GM19452 (cell line): Measurements from ENCODE around the gene NPAS2.

Source experiments
- ATAC-seq: cut with Tn5 transposase; IDR thresholded peaks from one replicate; pipeline ENCODE4 v1.9.1; 2021; ENCODE audit not compliant: unreplicated experiment

The NPAS2 gene

GRCh38 chr2:101037161-101037755 lies 217.3 kb downstream of the NPAS2 start:
- no peak for ATAC-seq

- ATAC-seq, result no peak
Observed at GRCh38 chr2:101038455-101039255, 218.7 kb downstream of the NPAS2 start.

GRCh38 chr2:101040072-101040471 lies 220.1 kb downstream of the NPAS2 start:
- ATAC-seq, result no peak

GRCh38 chr2:101040761-101041160 lies 220.8 kb downstream of the NPAS2 start:
- no peak for ATAC-seq

- ATAC-seq, result no peak
Observed at GRCh38 chr2:101041413-101041812, 221.5 kb downstream of the NPAS2 start.

GRCh38 chr2:101045330-101045729 lies 225.4 kb downstream of the NPAS2 start:
- no peak for ATAC-seq
